Osteocyte (in vitro differentiated cells): ENCODE measurements around the gene RNF166. TPM values are rescaled to one million over a fixed set of nuclear protein-coding genes. Genes with fewer than 3 reads are reported as not detected.

ENCODE experiments used
- DNase-seq: peaks from one replicate; pipeline ENCODE4 v3.0.0; 2021; ENCODE audit warnings: mixed read lengths; ENCODE audit not compliant: unreplicated experiment; ENCODE audit errors: extremely low spot score
- H3K27ac Mint-ChIP-seq: one replicate; pipeline ENCODE4 v1.8.0; 2021; ENCODE audit warnings: mild to moderate bottlenecking, mixed read lengths; ENCODE audit not compliant: unreplicated experiment
- H3K27me3 Mint-ChIP-seq: one replicate; pipeline ENCODE4 v1.8.0; 2021; ENCODE audit warnings: mixed read lengths; ENCODE audit not compliant: unreplicated experiment
- H3K36me3 Mint-ChIP-seq: one replicate; pipeline ENCODE4 v1.8.0; 2021; ENCODE audit warnings: mixed read lengths; ENCODE audit not compliant: unreplicated experiment
- H3K4me1 Mint-ChIP-seq: one replicate; pipeline ENCODE4 v1.8.0; 2021; ENCODE audit warnings: mixed read lengths; ENCODE audit not compliant: unreplicated experiment
- H3K4me3 Mint-ChIP-seq: one replicate; pipeline ENCODE4 v1.8.0; 2021; ENCODE audit warnings: mild to moderate bottlenecking, moderate library complexity, mixed read lengths; ENCODE audit not compliant: unreplicated experiment
- H3K9me3 Mint-ChIP-seq: one replicate; pipeline ENCODE4 v1.8.0; 2021; ENCODE audit warnings: mixed read lengths; ENCODE audit not compliant: unreplicated experiment
- CTCF ChIP-seq: fragments of 200-600 bp; sonication (generic); IDR thresholded peaks from 2 replicates; pipeline ENCODE4 v1.5.0; 2021; ENCODE audit warnings: antibody characterized with exemption, mild to moderate bottlenecking, moderate library complexity
- total RNA-seq: library from RNA; stranded (reverse); gene quantifications from 2 replicates; pipeline ENCODE4 v1.2.1, GENCODE V29; 2021

The RNF166 gene
- total RNA-seq, 1 donor from 2014 or later = 17.2 TPM

GRCh38 chr16:88697116-88697830 lies 8.9 kb downstream of the RNF166 start:
- TF ChIP-seq CTCF = no peak
- Mint-ChIP-seq H3K4me3 (no peak overlapping the region), H3K27ac (no peak overlapping the region), H3K36me3 (peaks cover 4% of the 10 kb centered on the region), H3K4me1 (peaks cover 7% of the 10 kb centered on the region), H3K27me3 (no peaks in the 10 kb centered on the region), H3K9me3 (no peaks in the 10 kb centered on the region)
- DNase-seq = no peak

- H3K9me3 Mint-ChIP-seq = no peaks in the 10 kb centered on the region
- H3K36me3 Mint-ChIP-seq = peaks cover 4% of the 10 kb centered on the region
Observed at GRCh38 chr16:88696441-88696840, 9.8 kb downstream of the RNF166 start.

GRCh38 chr16:88695753-88696152 lies 10.5 kb downstream of the RNF166 start:
- Mint-ChIP-seq H3K36me3 (peaks cover 4% of the 10 kb centered on the region), H3K4me3 (no peak overlapping the region), H3K27me3 (peaks cover 2% of the 10 kb centered on the region), H3K27ac (no peak overlapping the region), H3K9me3 (no peaks in the 10 kb centered on the region), H3K4me1 (peaks cover 4% of the 10 kb centered on the region)
- TF ChIP-seq CTCF = no peak
- DNase-seq = no peak

More at GRCh38 chr16:88696441-88696840, 9.8 kb downstream of the RNF166 start:
- no peak overlapping the region for H3K4me3 Mint-ChIP-seq
- H3K27ac Mint-ChIP-seq = no peak overlapping the region
- no peak for DNase-seq
- no peaks in the 10 kb centered on the region for H3K27me3 Mint-ChIP-seq
- H3K4me1 Mint-ChIP-seq = peaks cover 7% of the 10 kb centered on the region
- TF ChIP-seq CTCF = no peak

GRCh38 chr16:88695218-88695617 lies 11.0 kb downstream of the RNF166 start:
- Mint-ChIP-seq H3K36me3 (peaks cover 4% of the 10 kb centered on the region), H3K27ac (no peak overlapping the region), H3K4me3 (no peak overlapping the region), H3K4me1 (peaks cover under 1% of the 10 kb centered on the region), H3K27me3 (peaks cover 6% of the 10 kb centered on the region), H3K9me3 (no peaks in the 10 kb centered on the region)
- DNase-seq = no peak
- no peak for TF ChIP-seq CTCF

- no peak for DNase-seq
- Mint-ChIP-seq H3K9me3 (no peaks in the 10 kb centered on the region), H3K36me3 (peaks cover 4% of the 10 kb centered on the region), H3K27me3 (peaks cover 6% of the 10 kb centered on the region), H3K27ac (no peak overlapping the region), H3K4me3 (no peak overlapping the region), H3K4me1 (no peaks in the 10 kb centered on the region)
- no peak for TF ChIP-seq CTCF
Observed at GRCh38 chr16:88694221-88695087, 11.8 kb downstream of the RNF166 start.
